ENCODE measurements around the gene SIMC1.

DNA sequence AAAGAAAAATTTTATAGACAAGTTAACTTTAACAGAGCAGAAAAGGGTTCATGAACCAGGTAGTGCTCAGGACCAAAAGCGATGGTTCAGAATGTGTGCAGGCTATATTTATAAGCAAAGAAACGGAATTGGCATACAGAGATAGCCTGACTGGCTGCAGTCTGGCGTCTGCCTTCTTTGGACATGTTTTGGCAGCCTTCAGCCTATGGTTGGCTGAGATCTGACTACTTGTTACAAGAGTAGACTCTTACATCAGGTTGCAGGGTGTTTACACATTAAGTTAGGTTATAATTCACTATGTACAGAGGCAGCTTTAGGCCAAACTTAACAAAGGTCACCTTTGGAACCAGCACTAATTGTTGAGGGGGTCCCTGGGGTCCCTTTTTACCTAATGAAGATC, 143.2 kb downstream of the SIMC1 start:
- TF ChIP-seq CHD1 (IDR thresholded peaks at IDR 0.05; ENCODE audit: low read depth, low read length) = no peak
- TF ChIP-seq, protein P1, sequence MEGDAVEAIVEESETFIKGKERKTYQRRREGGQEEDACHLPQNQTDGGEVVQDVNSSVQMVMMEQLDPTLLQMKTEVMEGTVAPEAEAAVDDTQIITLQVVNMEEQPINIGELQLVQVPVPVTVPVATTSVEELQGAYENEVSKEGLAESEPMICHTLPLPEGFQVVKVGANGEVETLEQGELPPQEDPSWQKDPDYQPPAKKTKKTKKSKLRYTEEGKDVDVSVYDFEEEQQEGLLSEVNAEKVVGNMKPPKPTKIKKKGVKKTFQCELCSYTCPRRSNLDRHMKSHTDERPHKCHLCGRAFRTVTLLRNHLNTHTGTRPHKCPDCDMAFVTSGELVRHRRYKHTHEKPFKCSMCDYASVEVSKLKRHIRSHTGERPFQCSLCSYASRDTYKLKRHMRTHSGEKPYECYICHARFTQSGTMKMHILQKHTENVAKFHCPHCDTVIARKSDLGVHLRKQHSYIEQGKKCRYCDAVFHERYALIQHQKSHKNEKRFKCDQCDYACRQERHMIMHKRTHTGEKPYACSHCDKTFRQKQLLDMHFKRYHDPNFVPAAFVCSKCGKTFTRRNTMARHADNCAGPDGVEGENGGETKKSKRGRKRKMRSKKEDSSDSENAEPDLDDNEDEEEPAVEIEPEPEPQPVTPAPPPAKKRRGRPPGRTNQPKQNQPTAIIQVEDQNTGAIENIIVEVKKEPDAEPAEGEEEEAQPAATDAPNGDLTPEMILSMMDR (conservative IDR thresholded peaks at IDR 0.05; ENCODE audit: low read depth, low read length) = no peak
- TF ChIP-seq RAD21 (IDR thresholded peaks at IDR 0.05; ENCODE audit: low read length) = no peak
- TF ChIP-seq MAFK (IDR thresholded peaks at IDR 0.05; ENCODE audit: low read depth, low read length) = no peak
- TF ChIP-seq, protein P2, sequence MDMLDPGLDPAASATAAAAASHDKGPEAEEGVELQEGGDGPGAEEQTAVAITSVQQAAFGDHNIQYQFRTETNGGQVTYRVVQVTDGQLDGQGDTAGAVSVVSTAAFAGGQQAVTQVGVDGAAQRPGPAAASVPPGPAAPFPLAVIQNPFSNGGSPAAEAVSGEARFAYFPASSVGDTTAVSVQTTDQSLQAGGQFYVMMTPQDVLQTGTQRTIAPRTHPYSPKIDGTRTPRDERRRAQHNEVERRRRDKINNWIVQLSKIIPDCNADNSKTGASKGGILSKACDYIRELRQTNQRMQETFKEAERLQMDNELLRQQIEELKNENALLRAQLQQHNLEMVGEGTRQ (IDR thresholded peaks at IDR 0.05; ENCODE audit: low read depth, low read length) = no peak
- TF ChIP-seq POLR2A (IDR thresholded peaks at IDR 0.05; ENCODE audit: low read depth, low read length) = no peak
- TF ChIP-seq BHLHE40 (IDR thresholded peaks at IDR 0.05; ENCODE audit: low read depth, low read length) = no peak
- TF ChIP-seq FOS (IDR thresholded peaks at IDR 0.05; ENCODE audit: low read depth, low read length) = no peak
- TF ChIP-seq MAZ (IDR thresholded peaks at IDR 0.05; ENCODE audit: borderline replicate concordance, low read depth, low read length) = no peak
- TF ChIP-seq CEBPB (IDR thresholded peaks at IDR 0.05; ENCODE audit: low read depth, low read length) = no peak
- TF ChIP-seq, protein P3, sequence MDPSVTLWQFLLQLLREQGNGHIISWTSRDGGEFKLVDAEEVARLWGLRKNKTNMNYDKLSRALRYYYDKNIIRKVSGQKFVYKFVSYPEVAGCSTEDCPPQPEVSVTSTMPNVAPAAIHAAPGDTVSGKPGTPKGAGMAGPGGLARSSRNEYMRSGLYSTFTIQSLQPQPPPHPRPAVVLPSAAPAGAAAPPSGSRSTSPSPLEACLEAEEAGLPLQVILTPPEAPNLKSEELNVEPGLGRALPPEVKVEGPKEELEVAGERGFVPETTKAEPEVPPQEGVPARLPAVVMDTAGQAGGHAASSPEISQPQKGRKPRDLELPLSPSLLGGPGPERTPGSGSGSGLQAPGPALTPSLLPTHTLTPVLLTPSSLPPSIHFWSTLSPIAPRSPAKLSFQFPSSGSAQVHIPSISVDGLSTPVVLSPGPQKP (IDR thresholded peaks at IDR 0.05; ENCODE audit: borderline replicate concordance, low read depth, low read length) = no peak
- TF ChIP-seq RFX5 (IDR thresholded peaks at IDR 0.05; ENCODE audit: low read depth, low read length) = no peak

Data from IMR-90 (cell line).